BLaER1 treated with 17β-estradiol and CSF1 and Interleukin-3, amounts not matched to agents 10 nM and 100 nM (cell line): ENCODE measurements around the gene C1orf198.
A peak's percentile ranks its signal among the peaks of the same experiment; 100 is the strongest.

Experiments
- H3K27ac ChIP-seq, 11 experiments: shearing (Covaris generic); formaldehyde crosslinking; 2 replicates each; pipeline ENCODE4 v1.8.1; 2022
- H3K27me3 ChIP-seq, 11 experiments: shearing (Covaris generic); formaldehyde crosslinking; 2 replicates each; pipeline ENCODE4 v1.8.1; 2022
- H3K36me3 ChIP-seq, 11 experiments: shearing (Covaris generic); formaldehyde crosslinking; 2 replicates each; pipeline ENCODE4 v1.8.1; 2022
- H3K4me1 ChIP-seq, 10 experiments: shearing (Covaris generic); formaldehyde crosslinking; 2 replicates each; pipeline ENCODE4 v1.8.1; 2022
- H3K4me2 ChIP-seq, 11 experiments: shearing (Covaris generic); formaldehyde crosslinking; 2 replicates each; pipeline ENCODE4 v1.8.1; 2022
- H3K4me3 ChIP-seq, 10 experiments: shearing (Covaris generic); formaldehyde crosslinking; 2 replicates each; pipeline ENCODE4 v1.8.1; 2022
- H3K9ac ChIP-seq, 11 experiments: shearing (Covaris generic); formaldehyde crosslinking; 2 replicates each; pipeline ENCODE4 v1.8.1; 2022
- H3K9me3 ChIP-seq, 11 experiments: shearing (Covaris generic); formaldehyde crosslinking; replicated peaks in 1 of 11; 2 replicates each; pipeline ENCODE4 v1.8.1; 2022
- H4K20me1 ChIP-seq, 11 experiments: shearing (Covaris generic); formaldehyde crosslinking; 2 replicates each; pipeline ENCODE4 v1.8.1; 2022
- Cebpa-rat ChIP-seq, 11 experiments: shearing (Covaris generic); IDR thresholded peaks; 2 replicates each; pipeline ENCODE4 v1.8.1; 2022

C1orf198 gene

DNA sequence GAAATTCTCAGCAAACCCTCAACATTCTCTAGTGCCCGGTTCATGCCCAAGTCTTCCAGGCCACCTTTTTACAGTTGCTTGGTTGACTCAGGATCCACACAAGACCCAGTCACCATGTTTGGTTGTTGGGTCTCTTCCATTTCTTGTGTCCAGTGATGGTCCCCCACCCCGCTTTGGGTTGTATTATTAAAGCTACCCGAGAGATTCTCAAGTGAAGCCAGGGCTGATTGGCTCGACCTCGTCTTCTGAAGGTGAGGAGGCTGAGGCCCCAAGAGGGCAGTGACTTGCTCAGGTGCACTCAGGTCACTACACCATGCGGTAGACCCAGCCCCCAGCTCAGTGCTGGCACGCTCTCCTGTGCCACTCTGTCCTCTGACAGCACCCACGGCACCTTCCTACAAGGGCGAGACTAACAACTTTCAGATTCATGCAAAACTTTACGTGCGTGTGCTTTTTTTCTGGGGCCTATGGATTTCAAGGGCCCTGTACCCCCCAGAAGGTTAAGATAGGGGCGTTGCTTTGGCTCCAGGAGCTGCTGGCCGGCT, 70.9 kb downstream of the C1orf198 start:
- peaks cover under 1 to 18% (median 7%) of the 10 kb centered on the region in 10 experiments; a peak in 19 of 20 replicates for H3K4me1 ChIP-seq
- no peak overlapping the region for H3K9ac ChIP-seq
- H3K4me2 ChIP-seq = peak overlapping the region in 2 of 11 experiments; percentile 1 to 17; a peak in 1 of 22 replicates
- H3K36me3 ChIP-seq = no peaks in the 10 kb centered on the region
- H3K9me3 ChIP-seq = no peaks in the 10 kb centered on the region
- no peak overlapping the region for H3K4me3 ChIP-seq
- no peaks in the 10 kb centered on the region for H3K27me3 ChIP-seq
- no peak for TF ChIP-seq Cebpa-rat (IDR thresholded peaks at IDR 0.05)
- no peak overlapping the region for H3K27ac ChIP-seq
- H4K20me1 ChIP-seq = no peaks in the 10 kb centered on the region

DNA sequence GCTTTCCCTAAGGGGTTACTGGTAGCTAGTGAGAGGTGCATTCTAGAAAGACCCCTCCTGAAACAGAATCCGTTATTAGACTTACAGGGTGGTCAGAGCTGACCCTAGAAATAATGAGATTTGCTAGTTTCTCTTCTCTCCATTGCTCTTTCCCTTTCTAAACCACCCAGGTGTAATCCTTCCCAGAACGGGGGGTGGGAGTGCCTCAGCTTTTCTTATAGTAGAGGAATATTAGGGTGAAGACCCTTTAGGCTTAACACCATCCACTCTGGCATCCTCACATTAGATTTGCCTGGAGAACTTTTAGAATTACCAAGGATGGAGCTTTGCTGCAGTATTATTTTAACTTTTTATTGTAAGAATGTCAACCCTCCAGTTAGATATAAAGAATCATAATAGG, 71.7 kb downstream of the C1orf198 start:
- no peak overlapping the region for H3K4me2 ChIP-seq
- H3K9me3 ChIP-seq = no peaks in the 10 kb centered on the region
- no peaks in the 10 kb centered on the region for H3K36me3 ChIP-seq
- H3K27me3 ChIP-seq = no peaks in the 10 kb centered on the region
- H4K20me1 ChIP-seq = no peaks in the 10 kb centered on the region
- H3K4me3 ChIP-seq = no peak overlapping the region
- TF ChIP-seq Cebpa-rat (IDR thresholded peaks at IDR 0.05) = no peak
- H3K27ac ChIP-seq = no peak overlapping the region
- H3K9ac ChIP-seq = no peak overlapping the region
- H3K4me1 ChIP-seq = peaks cover 8 to 26% (median 15%) of the 10 kb centered on the region in 10 experiments

GRCh38 chr1:230794871-230795605, 73.3 kb downstream of the C1orf198 start:
- TF ChIP-seq Cebpa-rat (IDR thresholded peaks at IDR 0.05) = no peak
- H4K20me1 ChIP-seq = no peaks in the 10 kb centered on the region
- no peaks in the 10 kb centered on the region for H3K9me3 ChIP-seq

GRCh38 chr1:230794431-230794830, 73.9 kb downstream of the C1orf198 start:
- H3K9ac ChIP-seq = no peak overlapping the region
- H3K4me2 ChIP-seq = 0 out of 22 replicates have a peak overlapping the region, but pooled peaks of 1 of the 11 experiments have one; percentile 2
- no peaks in the 10 kb centered on the region for H4K20me1 ChIP-seq
- TF ChIP-seq Cebpa-rat (IDR thresholded peaks at IDR 0.05) = no peak
- H3K27ac ChIP-seq = no peak overlapping the region
- no peak overlapping the region for H3K4me3 ChIP-seq
- peaks cover 8 to 27% (median 16%) of the 10 kb centered on the region in 10 experiments for H3K4me1 ChIP-seq
- no peaks in the 10 kb centered on the region for H3K36me3 ChIP-seq
- H3K27me3 ChIP-seq = no peaks in the 10 kb centered on the region
- H3K9me3 ChIP-seq = no peaks in the 10 kb centered on the region

More at GRCh38 chr1:230794871-230795605, 73.3 kb downstream of the C1orf198 start:
- Histone ChIP-seq H3K4me3 (no peak overlapping the region), H3K27ac (no peak overlapping the region), H3K9ac (no peak overlapping the region), H3K36me3 (no peaks in the 10 kb centered on the region), H3K4me1 (peaks cover 8 to 27% (median 16%) of the 10 kb centered on the region in 10 experiments), H3K4me2 (no peak overlapping the region), H3K27me3 (no peaks in the 10 kb centered on the region)

GRCh38 chr1:230793463-230793745, 74.9 kb downstream of the C1orf198 start:
- H3K9ac ChIP-seq = no peak overlapping the region
- H3K9me3 ChIP-seq = no peaks in the 10 kb centered on the region
- no peak overlapping the region for H3K27ac ChIP-seq
- no peak for TF ChIP-seq Cebpa-rat (IDR thresholded peaks at IDR 0.05)
- no peaks in the 10 kb centered on the region for H3K36me3 ChIP-seq
- H4K20me1 ChIP-seq = no peaks in the 10 kb centered on the region
- H3K27me3 ChIP-seq = no peaks in the 10 kb centered on the region
- no peak overlapping the region for H3K4me3 ChIP-seq
- H3K4me1 ChIP-seq = peaks cover 8 to 30% (median 16%) of the 10 kb centered on the region in 10 experiments
- peak overlapping the region in 4 of 11 experiments; percentile 66 to 87 (median 81); a peak in 6 of 22 replicates for H3K4me2 ChIP-seq

DNA sequence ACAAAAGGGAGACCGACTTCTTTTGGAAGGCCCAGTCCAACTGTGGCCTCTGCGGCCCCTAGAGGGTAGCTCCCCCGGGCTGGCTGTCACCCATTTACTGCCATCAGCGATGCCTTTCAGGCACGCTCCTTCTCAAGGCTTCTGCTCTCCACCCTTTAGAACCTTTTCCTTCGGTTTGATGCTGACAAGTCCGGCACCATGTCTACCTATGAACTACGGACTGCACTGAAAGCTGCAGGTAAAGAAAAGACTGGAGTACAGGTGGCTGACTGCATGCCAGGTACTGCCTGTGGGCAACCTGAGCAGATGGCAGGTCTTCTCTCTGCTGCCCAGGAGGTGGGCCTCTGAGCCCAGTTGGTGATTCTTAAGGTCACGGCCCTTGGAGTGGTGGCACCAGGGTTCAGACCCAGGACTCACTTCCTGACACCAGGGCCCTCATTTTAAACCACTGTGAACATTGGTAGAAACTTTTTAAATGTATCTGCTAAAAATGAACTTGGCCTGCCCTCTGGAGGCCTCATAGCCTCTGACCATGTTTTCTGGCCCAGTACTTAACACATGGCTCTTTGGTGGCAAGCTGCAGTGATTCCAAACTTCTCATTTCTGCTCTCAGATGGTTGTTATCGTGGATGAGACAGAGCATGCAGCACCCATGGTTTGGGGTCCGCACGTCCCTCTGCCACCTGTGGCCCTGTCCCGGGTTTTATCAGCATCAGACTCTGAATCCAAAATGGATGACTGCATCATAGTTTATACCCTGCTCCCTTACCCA, 75.4 kb downstream of the C1orf198 start:
- Histone ChIP-seq H3K27me3 (no peaks in the 10 kb centered on the region), H3K4me1 (peaks cover 8 to 30% (median 16%) of the 10 kb centered on the region in 10 experiments), H3K9ac (no peak overlapping the region), H3K36me3 (no peaks in the 10 kb centered on the region), H3K27ac (no peak overlapping the region), H3K9me3 (no peaks in the 10 kb centered on the region), H3K4me3 (no peak overlapping the region), H3K4me2 (peak overlapping the region; percentile 30 to 87 (median 74); a peak in 20 of 22 replicates), H4K20me1 (no peaks in the 10 kb centered on the region)
- no peak for TF ChIP-seq Cebpa-rat (IDR thresholded peaks at IDR 0.05)

DNA sequence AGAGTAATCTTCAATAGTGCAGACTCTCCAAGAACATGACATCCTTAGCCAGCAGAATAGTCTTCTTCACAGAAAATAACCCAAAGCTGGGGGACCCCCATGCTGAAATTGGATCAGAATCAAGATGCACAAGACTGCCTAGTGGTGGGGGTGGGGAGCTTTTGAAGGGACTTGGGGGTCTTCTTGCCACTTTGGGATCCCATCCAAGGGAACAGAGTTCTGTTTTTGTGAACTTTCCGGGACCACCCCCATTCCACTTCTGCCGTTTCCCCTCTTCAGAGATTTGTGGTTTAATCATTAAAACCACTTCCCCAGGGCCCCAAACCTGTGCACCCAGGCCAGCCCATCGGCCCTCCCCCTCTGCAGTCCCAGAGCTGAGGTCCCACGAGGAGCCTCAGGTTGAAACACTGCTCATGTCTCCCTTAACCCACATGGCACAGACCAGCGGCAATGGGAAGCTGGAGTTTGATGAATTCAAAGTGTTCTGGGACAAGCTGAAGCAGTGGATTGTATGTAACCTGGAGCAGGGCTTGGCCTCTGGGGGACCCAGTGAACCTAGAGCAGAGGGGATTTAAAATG, 76.2 kb downstream of the C1orf198 start:
- no peak for TF ChIP-seq Cebpa-rat (IDR thresholded peaks at IDR 0.05)
- H3K9ac ChIP-seq = no peak overlapping the region

GRCh38 chr1:230790026-230790425, 78.3 kb downstream of the C1orf198 start:
- Histone ChIP-seq H3K4me1 (peaks cover 8 to 30% (median 16%) of the 10 kb centered on the region in 10 experiments), H3K9ac (no peak overlapping the region), H3K4me2 (peak overlapping the region in 3 of 11 experiments; percentile 24 to 34 (median 30); a peak in 1 of 22 replicates), H4K20me1 (no peaks in the 10 kb centered on the region), H3K27me3 (no peaks in the 10 kb centered on the region), H3K36me3 (no peaks in the 10 kb centered on the region), H3K9me3 (no peaks in the 10 kb centered on the region), H3K4me3 (no peak overlapping the region), H3K27ac (no peak overlapping the region)
- no peak for TF ChIP-seq Cebpa-rat (IDR thresholded peaks at IDR 0.05)

More for the DNA sequence above, 76.2 kb downstream of the C1orf198 start:
- Histone ChIP-seq H3K4me2 (peak overlapping the region; percentile 30 to 87 (median 74)), H4K20me1 (no peaks in the 10 kb centered on the region), H3K4me3 (no peak overlapping the region), H3K4me1 (peaks cover 8 to 30% (median 16%) of the 10 kb centered on the region in 10 experiments), H3K36me3 (no peaks in the 10 kb centered on the region), H3K27me3 (no peaks in the 10 kb centered on the region), H3K9me3 (no peaks in the 10 kb centered on the region), H3K27ac (no peak overlapping the region)
